NK-92 treated with Interleukin-12 subunit alpha and Interleukin-12 subunit beta, amount 100 ng/mL, for 24 hours (cell line): Measurements from ENCODE around the gene CNIH1.
"Not testable (repeated sequence)": the region's sequence is repeated elsewhere in the genome, so short reads cannot be mapped to it uniquely, and the experiment has no call there.

Experiments used
- DNase-seq: peaks from one replicate; lab custom pipeline; 2025; lab: John Stamatoyannopoulos, UW

The CNIH1 gene

DNA sequence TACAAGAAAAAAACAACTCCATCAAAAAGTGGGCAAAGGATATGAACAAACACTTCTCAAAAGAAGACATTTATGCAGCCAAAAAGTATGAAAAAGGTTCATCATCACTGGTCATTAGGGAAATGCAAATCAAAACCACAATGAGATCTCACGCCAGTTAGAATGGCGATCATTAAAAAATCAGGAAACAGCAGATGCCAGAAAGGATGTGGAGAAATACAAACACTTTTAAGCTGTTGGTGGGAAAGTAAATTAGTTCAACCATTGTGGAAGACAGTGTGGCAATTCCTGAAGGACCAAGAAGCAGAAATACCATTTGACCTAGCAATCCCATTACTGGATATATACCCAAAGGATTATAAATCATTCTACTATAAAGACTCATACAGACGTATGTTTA lies 60.6 kb downstream of the CNIH1 start:
- DNase-seq = not testable (repeated sequence)

DNA sequence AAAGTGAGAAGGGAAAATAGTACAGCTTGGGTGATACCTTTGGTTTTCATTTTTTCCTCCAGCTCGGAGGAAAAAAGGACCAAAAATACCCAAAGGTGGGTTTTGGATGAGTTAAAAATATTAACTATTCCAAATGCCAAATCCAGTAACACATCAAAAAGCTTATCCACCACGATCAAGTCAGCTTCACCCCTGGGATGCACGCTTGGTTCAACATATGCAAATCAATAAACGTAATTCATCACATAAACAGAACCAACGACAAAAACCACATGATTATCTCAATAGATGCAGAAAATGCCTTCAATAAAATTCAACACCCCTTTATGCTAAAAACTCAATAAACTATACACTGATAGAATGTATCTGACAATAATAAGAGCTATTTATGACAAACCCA lies 62.3 kb downstream of the CNIH1 start:
- not testable (repeated sequence) for DNase-seq

DNA sequence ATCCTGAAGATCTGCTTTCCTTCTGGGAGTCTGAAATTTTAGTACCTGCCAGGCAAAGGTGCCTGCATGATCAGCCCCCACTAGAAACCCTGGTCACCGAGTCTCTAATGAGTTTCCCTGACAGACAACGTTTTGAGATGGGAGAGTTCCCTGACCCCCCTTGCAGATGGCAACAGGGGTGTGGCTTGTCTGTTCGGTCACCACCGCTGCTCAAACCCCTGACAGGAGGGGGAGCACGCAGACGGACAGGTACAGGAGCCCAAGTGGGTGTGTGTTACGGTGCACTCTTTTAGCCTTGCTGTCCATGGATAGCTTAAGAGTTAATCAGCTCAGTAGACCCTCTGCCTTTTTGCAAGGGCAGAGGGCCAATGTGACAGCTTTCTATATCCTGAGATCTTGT lies 63.7 kb downstream of the CNIH1 start:
- no peak for DNase-seq

DNA sequence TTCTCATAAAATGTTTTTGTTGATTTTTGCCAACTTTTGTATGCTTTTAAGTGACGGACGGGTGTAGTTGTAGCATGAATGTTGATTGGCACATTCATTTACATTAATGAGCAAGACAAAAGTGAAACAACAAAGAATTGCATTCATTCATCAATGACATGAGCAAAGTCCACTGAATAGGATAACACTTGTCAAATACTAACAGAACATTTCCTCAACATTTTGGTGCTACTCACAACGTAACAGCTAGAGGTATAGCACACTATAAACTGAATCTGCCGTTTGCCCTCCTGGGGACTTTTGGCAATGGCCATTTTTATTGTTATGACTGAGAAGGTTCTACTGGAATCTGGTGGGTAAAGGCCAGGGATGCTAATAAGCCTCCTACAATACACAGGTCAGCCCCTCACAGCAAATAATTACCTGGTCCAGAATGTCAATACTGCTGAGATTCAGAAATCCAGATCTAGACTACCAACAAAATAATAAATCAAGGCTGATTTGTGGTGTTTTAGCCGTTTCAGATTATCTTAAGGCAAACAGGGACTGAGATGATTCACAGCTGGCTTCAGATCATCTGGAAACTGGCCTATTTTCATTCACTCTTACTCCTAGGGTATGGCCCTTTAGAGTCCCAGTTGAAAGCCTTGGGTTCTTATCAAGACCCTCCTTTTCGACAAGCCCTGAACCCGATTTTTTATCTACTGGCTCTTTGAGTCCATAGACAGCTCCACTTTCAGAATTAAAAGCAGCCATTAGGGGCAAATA lies 66.9 kb downstream of the CNIH1 start:
- DNase-seq = no peak
